Tibial nerve (tissue), 4 donors: ENCODE results near the gene TSPAN13. TPM values are rescaled to one million over a fixed set of nuclear protein-coding genes. Genes with fewer than 3 reads are reported as not detected.

Experiments
- total RNA-seq, 4 donors: library from RNA; depleted of rRNA; stranded (reverse); fragments of >200 nt; gene quantifications; one replicate each; pipeline ENCODE4 v1.1.0, GENCODE V29; 2016

Gene TSPAN13
- total RNA-seq, 4 donors from 2014 or later, result 6.9 to 11.7 (median 9.0) TPM

Other genes starting within 250 kb of the TSPAN13 start
- gene LRRC72, start 226.9 kb upstream of the TSPAN13 start, total RNA-seq, result not detected
- 10 to 100 TPM; 10.0 to 15.3 (median 13.7) TPM for gene ANKMY2, start 108.0 kb upstream of the TSPAN13 start, total RNA-seq
- 10 to 100 TPM; 50.2 to 69.3 (median 52.3) TPM for gene BZW2, start 107.6 kb upstream of the TSPAN13 start, total RNA-seq
- gene AGR2, start 51.2 kb downstream of the TSPAN13 start, total RNA-seq, result not detected
- not detected for gene AGR3, start 128.2 kb downstream of the TSPAN13 start, total RNA-seq